ENCODE measurements around the gene TTC6.

Gene TTC6

GRCh38 chr14:37602605-37603453 is 7.4 kb downstream of the TTC6 start:
- no peak for TF ChIP-seq CTCF (IDR thresholded peaks at IDR 0.05)

- TF ChIP-seq CTCF (IDR thresholded peaks at IDR 0.05), result no peak
Observed at GRCh38 chr14:37603688-37604251, 8.3 kb downstream of the TTC6 start.

DNA sequence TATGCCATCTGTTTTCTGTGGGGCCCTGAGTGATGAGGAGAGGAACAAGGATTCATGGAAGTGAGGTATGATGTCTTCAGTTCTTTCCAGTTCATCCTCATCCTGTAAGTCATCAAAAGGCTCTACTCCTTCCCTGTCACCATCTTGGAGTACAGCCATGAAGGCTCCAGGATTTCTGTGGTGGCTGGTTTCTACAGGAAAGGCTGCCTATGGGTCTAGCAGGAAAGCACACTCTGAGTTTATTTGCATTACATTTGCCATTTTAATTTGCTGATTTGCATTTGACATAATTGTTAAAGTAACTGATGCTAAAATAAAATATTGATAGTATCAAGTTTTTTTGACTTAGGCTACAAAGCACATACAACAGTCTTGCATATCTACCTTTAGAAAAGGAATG is 11.2 kb downstream of the TTC6 start:
- TF ChIP-seq CTCF (IDR thresholded peaks at IDR 0.05), result no peak

GRCh38 chr14:37608649-37609048 is 13.2 kb downstream of the TTC6 start:
- no peak for TF ChIP-seq CTCF (IDR thresholded peaks at IDR 0.05)

- no peak for TF ChIP-seq CTCF (IDR thresholded peaks at IDR 0.05)
Observed at GRCh38 chr14:37610945-37611523, 15.6 kb downstream of the TTC6 start.

DNA sequence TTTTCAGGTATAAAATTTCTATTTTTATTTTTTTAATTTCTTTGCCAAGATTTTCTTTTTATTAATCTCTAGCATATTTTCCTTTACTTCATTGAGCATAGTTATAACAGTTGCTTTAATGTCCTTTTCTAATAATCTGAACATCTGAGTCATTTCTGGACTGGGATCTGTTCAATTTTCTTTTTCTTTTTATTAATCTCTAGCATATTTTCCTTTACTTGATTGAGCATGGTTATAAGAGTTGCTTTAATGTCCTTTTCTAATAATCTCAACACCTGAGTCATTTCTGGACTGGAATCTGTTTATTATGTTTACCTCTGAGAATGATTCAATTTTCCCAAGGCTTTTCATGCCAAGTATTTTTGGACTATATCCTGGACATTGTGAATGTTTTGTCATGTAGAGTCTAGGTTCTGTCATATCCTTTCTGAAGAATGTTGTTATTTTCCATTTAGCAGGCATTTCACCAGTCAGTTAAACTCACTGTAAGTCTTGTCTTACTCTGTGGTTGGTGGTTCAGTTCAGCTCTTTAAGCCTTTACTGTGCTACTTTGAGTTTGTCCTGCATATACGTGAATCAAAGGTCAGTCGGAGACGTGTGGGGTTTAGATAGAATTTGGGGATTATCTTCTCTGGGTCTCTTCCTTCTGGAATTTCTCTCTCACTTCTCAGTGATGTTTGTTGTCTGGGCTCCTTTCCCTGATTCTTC is 20.3 kb downstream of the TTC6 start:
- TF ChIP-seq CTCF (IDR thresholded peaks at IDR 0.05), result no peak

GRCh38 chr14:37616853-37617252 is 21.4 kb downstream of the TTC6 start:
- no peak for TF ChIP-seq CTCF (IDR thresholded peaks at IDR 0.05)

Data from LNCAP (cell line).